GM04504 (cell line): ENCODE measurements around the gene LPAR6.

Experiments
- DNase-seq: peaks from one replicate; pipeline ENCODE4 v3.0.0-alpha.2; 2012; ENCODE audit warnings: low read depth

Gene LPAR6

DNA sequence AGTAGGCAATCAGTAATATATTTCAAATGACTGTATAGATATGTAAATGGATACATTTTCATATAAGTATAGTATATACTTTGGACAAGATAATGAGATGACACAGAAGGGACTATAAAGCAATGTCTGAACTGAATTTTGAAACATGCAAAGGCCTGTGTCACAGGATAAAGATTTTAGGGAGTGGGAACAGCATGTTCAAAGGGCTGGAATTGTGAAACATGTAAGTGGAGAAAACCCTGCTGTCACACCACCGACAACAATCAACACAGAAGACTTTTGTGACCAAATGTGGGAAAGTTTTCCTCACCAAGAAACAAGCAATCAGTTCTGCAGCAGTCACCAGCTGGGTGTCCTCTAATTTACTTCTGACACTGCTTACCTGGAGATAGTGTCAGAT is 42.9 kb downstream of the LPAR6 start:
- no peak for DNase-seq
